NCI-H446 treated with DMSO at 0.1 percent for 48 hours (cell line): ENCODE data around the gene SNX24.

Experiments
- DNase-seq: peaks from one replicate; lab custom pipeline; 2025; lab: John Stamatoyannopoulos, UW

The SNX24 gene

GRCh38 chr5:123028222-123028621 is 182.8 kb downstream of the SNX24 start:
- no peak for DNase-seq

GRCh38 chr5:123033157-123033671 is 187.8 kb downstream of the SNX24 start:
- DNase-seq, result no peak

- DNase-seq, result no peak
Observed at GRCh38 chr5:123035360-123035917, 190.0 kb downstream of the SNX24 start.

GRCh38 chr5:123035918-123036390 is 190.5 kb downstream of the SNX24 start:
- no peak for DNase-seq

GRCh38 chr5:123036391-123037103 is 191.1 kb downstream of the SNX24 start, which contains the start of gene PPIC:
Gene PPIC, minus strand, starts transcription at chr5:123036725. Its CDS starts 100 bp downstream, at chr5:123036625.
- peak; percentile 45 for DNase-seq

- no peak for DNase-seq
Observed at GRCh38 chr5:123037104-123037418, 191.6 kb downstream of the SNX24 start.

GRCh38 chr5:123039673-123040072 is 194.3 kb downstream of the SNX24 start:
- no peak for DNase-seq

GRCh38 chr5:123044926-123045617 is 199.7 kb downstream of the SNX24 start:
- no peak for DNase-seq

GRCh38 chr5:123046222-123046621 is 200.8 kb downstream of the SNX24 start:
- DNase-seq, result no peak

- no peak for DNase-seq
Observed at GRCh38 chr5:123047706-123048105, 202.3 kb downstream of the SNX24 start.

- no peak for DNase-seq
Observed at GRCh38 chr5:123051206-123051605, 205.8 kb downstream of the SNX24 start.
